Hypothalamus (tissue), 51 donors: Measurements from ENCODE around the gene UMODL1.
A peak's percentile ranks its signal among the peaks of the same experiment; 100 is the strongest.

Experiments
- DNase-seq, 51 donors: peaks; one replicate each; lab custom pipeline; 2025; lab: John Stamatoyannopoulos, UW

Gene UMODL1

GRCh38 chr21:42146273-42146805 is 75.2 kb downstream of the UMODL1 start:
- DNase-seq = no peak

DNA sequence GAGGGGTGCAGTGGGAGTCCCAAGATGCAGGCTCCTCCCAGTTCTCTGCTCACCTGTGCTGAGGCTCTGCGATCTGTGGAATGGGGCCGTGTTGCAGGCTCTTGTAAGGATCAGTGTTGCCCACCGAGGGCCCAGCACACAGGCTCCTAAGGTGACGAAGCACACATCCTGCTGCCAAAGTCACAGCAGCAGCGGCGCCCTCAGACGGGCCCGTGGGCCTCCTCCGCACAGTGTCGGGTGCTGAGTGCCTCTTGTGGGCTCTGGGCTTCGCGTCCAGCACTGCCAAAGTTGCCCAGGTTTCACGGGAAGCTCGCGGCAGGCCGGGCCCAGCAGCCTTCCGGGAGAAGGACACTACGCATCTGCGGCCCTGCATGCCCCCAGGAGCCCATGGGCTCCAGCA is 75.7 kb downstream of the UMODL1 start:
- DNase-seq = no peak

DNA sequence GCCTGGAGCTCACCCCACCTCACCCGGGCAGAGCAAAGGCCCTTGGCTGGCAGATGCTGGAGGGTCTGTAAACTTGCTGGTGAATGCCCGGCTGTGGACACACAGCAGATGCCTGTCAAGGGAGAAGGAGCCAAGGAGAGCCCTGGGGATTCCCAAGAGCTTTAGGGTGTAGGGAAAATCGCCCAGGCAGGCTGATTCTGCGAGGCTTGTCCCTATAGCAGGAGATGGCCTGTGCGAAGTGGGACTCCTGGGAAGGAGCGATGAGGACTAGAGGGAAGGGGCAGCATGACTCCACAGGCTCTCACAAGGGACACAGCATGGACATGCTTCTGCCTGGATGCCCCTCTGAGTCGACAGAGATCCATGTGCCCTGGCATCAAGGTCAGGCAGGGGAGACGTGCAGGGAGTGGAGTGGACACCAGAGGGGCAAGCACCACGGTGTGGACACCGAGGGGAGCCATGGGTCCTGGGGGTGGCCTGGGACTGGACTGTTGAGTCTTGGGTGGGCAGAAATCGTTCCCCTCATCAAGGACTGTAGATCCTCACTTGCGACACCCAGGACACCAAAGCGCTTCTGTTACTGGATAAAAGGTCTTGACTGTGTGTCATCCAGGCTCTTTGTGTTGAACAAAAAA is 76.4 kb downstream of the UMODL1 start:
- no peak for DNase-seq

- no peak for DNase-seq
These were observed 77.0 kb downstream of the UMODL1 start for GRCh38 chr21:42148097-42148496.

DNA sequence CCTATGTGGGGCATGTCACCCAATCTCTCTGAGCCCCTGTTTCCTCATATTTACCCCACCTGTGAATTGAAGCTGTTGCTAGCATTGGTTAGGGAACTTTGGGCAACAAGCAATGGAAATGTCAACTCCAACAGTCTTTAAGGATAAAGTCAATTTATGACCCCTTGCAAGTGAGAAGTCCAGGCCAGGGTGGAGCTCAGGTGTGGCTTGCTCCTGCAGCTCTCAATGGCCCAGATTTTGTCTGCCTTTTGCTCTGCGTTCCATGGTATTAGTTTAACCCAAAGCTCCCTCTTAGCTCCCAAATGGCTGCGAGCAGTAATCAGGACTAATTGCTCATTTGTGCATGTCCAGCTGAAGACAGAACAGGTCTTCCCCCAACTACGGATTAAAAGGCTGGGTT is 77.5 kb downstream of the UMODL1 start:
- DNase-seq = no peak

GRCh38 chr21:42149656-42150473 is 78.7 kb downstream of the UMODL1 start:
- no peak for DNase-seq

DNA sequence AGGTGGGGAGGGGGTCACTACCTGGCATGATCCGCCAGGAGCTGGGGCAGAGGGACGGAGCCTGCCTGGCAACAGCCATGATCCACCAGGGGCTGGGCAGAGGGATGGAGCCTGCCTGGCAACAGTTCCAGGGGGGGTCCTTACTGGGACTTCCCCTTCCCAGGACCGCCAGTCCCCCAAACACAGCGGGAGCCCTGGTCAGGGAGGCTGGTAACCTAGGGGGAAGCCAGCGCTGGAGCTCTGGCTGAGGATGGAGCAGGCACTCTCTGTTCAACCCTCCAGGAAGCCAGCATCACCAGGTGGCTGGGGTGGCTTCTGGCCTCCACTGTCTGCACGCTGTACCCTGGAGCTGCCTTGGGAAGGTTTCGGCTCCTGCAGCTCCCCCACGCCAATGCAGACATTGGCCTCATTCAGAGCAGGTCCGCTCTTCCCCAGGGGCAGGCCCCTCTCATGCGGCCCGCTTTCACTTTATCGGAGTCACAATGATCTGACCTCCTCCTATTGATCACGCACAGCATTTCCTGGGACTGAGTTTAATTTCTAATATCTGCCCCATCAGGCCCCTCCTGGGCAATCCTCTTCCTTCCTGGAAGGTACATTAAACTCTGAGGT is 79.5 kb downstream of the UMODL1 start:
- DNase-seq = no peak

DNA sequence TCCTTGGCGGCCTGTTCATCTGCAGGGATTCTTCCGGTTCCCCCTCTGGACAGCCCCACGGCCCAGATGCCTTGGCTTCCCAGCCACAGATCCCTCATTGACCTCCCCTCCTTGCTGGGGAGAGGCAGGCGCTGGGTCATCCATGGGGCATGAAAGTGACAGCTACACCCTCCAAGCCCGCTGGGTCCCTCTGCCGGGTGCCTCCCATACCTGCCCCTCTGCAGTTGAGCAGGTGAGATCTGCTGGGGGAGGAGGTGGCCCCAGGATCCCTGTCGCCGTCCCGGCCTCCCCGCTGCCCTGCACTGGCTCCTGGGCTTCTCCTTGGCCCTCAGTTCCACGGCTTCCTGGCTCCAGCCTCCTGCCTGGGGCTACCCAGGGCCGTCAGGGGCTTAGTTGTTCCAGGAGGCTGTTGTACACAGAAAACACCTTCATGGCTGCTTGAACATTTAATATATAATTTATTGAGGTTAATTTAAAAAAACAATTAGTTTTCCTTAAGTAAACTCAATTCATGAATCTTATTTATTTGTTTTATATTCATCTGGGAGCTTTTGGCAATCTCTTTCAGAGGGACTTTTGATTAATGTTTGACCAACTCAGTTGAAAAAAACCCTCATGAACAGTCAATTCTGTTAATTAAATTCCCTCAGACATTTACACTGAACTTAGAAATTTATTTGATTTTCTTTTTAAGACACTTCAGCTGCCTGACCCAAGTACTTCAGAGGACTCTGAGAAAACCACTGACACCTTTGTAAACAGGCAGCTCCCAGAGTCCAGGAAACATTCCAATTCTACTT is 80.2 kb downstream of the UMODL1 start:
- no peak for DNase-seq

DNA sequence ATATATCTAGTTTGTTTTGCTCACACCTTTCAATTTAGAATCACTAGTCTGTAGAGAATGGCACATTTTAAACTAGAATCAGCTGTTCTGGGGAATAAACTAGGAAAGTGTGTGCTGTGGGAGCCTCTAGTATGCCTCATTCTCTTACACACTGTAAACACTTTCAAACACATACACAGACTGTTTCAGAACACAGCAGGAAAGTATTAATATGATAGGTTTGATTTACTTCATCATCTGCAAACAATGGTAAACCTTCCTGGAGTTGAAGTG is 80.8 kb downstream of the UMODL1 start:
- no peak for DNase-seq

DNA sequence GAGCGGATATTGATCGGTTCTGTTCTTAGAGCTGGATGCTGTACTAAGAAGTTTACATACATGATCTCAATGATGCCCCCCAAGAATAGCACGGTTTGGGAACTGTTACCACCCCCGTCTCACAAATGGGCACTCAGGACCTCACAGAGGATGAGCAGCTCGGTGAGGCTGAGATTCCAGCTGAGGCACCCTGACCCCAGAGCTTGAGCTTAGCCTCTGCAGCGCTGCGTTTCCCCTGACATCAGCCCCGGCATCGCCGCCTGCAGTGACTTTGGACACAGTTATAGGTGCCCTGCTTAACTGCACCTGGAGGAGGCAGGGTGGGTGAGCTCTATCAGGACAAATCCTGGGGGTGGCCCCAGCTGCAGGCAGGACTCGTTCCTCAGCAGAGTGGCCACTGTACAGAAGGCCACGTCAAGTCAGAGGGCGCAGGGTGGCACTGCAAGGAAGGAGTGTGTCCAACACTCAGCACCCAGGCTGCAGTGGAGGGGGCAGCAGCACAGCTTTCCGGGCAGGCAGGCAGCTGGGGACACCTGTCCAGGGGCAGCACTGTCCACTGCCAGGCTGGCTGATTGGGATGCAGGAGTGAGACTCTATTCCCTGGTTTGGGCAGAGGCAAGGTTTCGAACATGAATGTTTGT is 82.0 kb downstream of the UMODL1 start:
- no peak for DNase-seq

GRCh38 chr21:42153746-42154145 is 82.6 kb downstream of the UMODL1 start:
- DNase-seq = no peak

GRCh38 chr21:42154237-42155044 is 83.3 kb downstream of the UMODL1 start:
- DNase-seq = no peak

DNA sequence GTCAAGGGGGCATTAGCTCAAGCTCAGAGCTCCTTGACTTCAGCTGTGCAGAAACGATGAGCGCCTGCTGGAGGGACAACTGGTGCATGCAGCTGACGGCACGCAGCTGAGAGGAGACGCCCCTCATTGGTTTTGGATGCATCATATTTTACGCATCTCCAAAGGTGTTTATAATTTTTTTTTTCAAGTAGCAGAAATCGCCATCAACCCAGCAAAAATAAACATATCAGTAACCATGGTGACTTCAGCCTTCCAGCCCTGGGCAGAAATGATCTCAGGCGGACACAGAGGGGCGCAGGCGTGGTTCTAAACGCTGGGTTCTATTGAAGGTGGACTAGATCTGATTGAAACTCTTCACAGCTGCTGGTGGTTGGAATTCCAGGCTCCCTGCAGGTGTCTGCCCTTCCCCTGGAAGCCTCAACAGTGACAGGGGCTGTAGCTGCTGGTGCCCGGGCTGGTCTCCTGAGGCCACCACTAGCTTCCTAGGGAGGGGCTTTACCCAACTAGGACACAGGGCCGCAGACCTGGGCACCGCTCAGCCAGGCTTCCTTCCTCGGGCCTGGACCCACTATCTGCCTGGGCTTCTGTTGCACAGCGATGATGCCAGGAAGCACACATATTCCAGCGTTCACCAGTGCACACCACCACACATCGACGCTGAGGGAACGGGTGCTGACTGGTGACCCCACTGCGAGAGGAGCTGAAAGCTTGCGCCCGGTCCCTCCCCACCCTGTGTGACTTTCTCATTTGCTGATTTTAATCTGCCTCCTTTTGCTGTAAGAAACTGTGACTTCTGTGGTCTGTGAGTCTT is 84.1 kb downstream of the UMODL1 start:
- no peak for DNase-seq

- DNase-seq = peak in 49 of 51 donors; percentile 25 to 96 (median 82)
These were observed 85.8 kb downstream of the UMODL1 start for GRCh38 chr21:42156690-42157605.

DNA sequence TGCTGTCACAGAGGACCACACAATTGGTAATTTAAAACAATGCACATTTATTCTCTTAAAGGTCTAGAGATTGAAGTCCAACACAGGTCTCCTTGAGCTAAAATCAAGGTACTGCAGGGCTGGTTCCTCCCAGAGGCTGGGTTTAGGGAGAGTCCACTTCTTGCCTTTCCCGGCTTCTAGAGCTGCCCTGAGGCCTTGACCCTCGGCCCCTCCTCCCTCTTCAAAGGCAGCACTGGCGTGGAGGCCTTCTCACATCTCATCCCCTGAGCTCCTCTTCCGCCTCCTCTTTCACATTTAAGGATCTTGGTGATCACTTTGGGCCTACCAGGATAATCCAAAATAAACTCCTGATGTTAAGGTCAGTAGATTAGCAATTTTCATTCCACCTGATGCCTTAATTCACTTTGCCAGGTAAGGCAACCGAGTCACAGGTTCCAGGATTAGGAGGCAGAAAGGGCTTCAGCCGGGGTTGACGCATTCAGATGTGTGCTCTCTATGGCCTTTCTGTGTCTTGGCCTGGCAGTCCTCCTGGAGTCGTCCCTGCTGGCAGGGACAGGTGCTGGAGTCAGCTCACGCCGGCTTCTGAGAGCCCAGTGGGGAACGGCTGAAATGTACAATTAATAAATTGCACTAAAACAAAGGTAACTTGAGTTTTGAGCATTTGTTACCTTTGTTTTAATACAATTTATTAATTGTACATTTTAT is 86.6 kb downstream of the UMODL1 start:
- peak in 1 of 51 donors; percentile 23 for DNase-seq

GRCh38 chr21:42158846-42159245 is 87.7 kb downstream of the UMODL1 start:
- no peak for DNase-seq

GRCh38 chr21:42159560-42160110 is 88.5 kb downstream of the UMODL1 start:
- DNase-seq = no peak
